ENCODE results near the gene ENTPD6.

DNA sequence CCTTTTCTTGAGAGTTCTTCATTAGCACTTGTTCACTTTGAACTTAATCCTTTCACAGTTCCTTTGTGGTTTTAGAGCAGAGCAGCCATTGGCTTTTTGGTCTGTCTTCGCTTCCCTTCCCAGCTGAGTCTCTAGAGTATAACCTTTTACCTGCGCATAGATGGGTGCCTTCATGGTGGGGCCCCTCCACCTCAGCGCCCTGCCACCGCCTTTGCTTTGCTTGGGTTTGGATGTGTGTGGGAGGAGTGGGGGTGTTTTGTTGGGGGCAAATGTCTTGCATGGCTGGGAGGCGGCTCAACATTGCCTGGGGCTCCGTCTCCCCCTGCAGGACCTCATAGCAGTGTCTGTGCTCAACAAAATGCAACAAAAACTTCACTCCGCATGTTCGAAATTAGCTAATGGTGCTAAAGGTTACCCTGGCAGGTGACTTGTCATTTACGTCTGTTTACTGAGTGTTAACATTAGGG is 64.3 kb downstream of the ENTPD6 start:
- TF ChIP-seq GATA2 (IDR thresholded peaks at IDR 0.05; ENCODE audit: low read depth, low read length) (no peak), GATA3 (IDR thresholded peaks at IDR 0.05; ENCODE audit: low read depth, low read length) (no peak)
